Measurements from ENCODE around the gene RPRM.
"Not testable (repeated sequence)": the region's sequence is repeated elsewhere in the genome, so short reads cannot be mapped to it uniquely, and the experiment has no call there.

The RPRM gene

GRCh38 chr2:153455403-153455802 is 23.2 kb downstream of the RPRM start:
- no peak for DNase-seq

GRCh38 chr2:153451611-153452010 is 27.0 kb downstream of the RPRM start:
- no peak for DNase-seq

GRCh38 chr2:153443106-153443505 is 35.5 kb downstream of the RPRM start:
- no peak for DNase-seq

GRCh38 chr2:153442616-153443015 is 35.9 kb downstream of the RPRM start:
- DNase-seq = not testable (repeated sequence)

- DNase-seq = not testable (repeated sequence)
These were observed 38.5 kb downstream of the RPRM start for GRCh38 chr2:153440090-153440489.

GRCh38 chr2:153433403-153433802 is 45.2 kb downstream of the RPRM start:
- no peak for DNase-seq

GRCh38 chr2:153432381-153432780 is 46.2 kb downstream of the RPRM start:
- no peak for DNase-seq

- no peak for DNase-seq
These were observed 47.4 kb downstream of the RPRM start for GRCh38 chr2:153431114-153431513.

Measured in NCI-H526 treated with DMSO at 0.1 percent for 48 hours (cell line).